ENCODE data around the gene RPL39L.

GRCh38 chr3:187101184-187102072 lies 37.9 kb downstream of the RPL39L start:
- TF ChIP-seq, protein P1, sequence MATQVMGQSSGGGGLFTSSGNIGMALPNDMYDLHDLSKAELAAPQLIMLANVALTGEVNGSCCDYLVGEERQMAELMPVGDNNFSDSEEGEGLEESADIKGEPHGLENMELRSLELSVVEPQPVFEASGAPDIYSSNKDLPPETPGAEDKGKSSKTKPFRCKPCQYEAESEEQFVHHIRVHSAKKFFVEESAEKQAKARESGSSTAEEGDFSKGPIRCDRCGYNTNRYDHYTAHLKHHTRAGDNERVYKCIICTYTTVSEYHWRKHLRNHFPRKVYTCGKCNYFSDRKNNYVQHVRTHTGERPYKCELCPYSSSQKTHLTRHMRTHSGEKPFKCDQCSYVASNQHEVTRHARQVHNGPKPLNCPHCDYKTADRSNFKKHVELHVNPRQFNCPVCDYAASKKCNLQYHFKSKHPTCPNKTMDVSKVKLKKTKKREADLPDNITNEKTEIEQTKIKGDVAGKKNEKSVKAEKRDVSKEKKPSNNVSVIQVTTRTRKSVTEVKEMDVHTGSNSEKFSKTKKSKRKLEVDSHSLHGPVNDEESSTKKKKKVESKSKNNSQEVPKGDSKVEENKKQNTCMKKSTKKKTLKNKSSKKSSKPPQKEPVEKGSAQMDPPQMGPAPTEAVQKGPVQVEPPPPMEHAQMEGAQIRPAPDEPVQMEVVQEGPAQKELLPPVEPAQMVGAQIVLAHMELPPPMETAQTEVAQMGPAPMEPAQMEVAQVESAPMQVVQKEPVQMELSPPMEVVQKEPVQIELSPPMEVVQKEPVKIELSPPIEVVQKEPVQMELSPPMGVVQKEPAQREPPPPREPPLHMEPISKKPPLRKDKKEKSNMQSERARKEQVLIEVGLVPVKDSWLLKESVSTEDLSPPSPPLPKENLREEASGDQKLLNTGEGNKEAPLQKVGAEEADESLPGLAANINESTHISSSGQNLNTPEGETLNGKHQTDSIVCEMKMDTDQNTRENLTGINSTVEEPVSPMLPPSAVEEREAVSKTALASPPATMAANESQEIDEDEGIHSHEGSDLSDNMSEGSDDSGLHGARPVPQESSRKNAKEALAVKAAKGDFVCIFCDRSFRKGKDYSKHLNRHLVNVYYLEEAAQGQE (tag by site-specific recombination; IDR thresholded peaks at IDR 0.05): no peak
- TF ChIP-seq GLI4 (tag by site-specific recombination; IDR thresholded peaks at IDR 0.05) (no peak), SETDB1 (IDR thresholded peaks at IDR 0.05; ENCODE audit: insufficient read length, low read length) (no peak), CTCF (tag by site-specific recombination; IDR thresholded peaks at IDR 0.05) (no peak), TCF7L2 (IDR thresholded peaks at IDR 0.05; ENCODE audit: borderline replicate concordance, low read depth, low read length) (no peak), ZFP37 (tag by site-specific recombination; IDR thresholded peaks at IDR 0.05) (0 out of 2 replicates have a peak, but pooled peaks have one; percentile 10), ZNF2 (tag by site-specific recombination; IDR thresholded peaks at IDR 0.05) (no peak), ZNF548 (tag by site-specific recombination; IDR thresholded peaks at IDR 0.05) (no peak), MYNN (tag by site-specific recombination; IDR thresholded peaks at IDR 0.05; ENCODE audit: borderline replicate concordance) (no peak), ZNF416 (tag by site-specific recombination; IDR thresholded peaks at IDR 0.05) (no peak)
- TF ChIP-seq, protein P2, sequence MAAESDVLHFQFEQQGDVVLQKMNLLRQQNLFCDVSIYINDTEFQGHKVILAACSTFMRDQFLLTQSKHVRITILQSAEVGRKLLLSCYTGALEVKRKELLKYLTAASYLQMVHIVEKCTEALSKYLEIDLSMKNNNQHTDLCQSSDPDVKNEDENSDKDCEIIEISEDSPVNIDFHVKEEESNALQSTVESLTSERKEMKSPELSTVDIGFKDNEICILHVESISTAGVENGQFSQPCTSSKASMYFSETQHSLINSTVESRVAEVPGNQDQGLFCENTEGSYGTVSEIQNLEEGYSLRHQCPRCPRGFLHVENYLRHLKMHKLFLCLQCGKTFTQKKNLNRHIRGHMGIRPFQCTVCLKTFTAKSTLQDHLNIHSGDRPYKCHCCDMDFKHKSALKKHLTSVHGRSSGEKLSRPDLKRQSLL (tag by site-specific recombination; IDR thresholded peaks at IDR 0.05): no peak
